Measurements from ENCODE around the gene IFNA1.
"Not testable (repeated sequence)": the region's sequence is repeated elsewhere in the genome, so short reads cannot be mapped to it uniquely, and the experiment has no call there.

The IFNA1 gene

GRCh38 chr9:21440139-21440538, at the start of gene IFNA1:
TSS of gene IFNA1 (plus strand) at chr9:21440439. CDS start at chr9:21440508, 69 bp downstream.
- DNase-seq: no peak

- peak; percentile 15 for DNase-seq
Measured at GRCh38 chr9:21392270-21392669, 48.0 kb upstream of the IFNA1 start.

GRCh38 chr9:21395778-21396717, 44.2 kb upstream of the IFNA1 start:
- peak; percentile 1 for DNase-seq

- no peak for DNase-seq
Measured at GRCh38 chr9:21398955-21399489, 41.2 kb upstream of the IFNA1 start.

GRCh38 chr9:21399956-21400355, 40.3 kb upstream of the IFNA1 start:
- peak; percentile 2 for DNase-seq

GRCh38 chr9:21402386-21403251, 37.6 kb upstream of the IFNA1 start:
- DNase-seq: no peak

GRCh38 chr9:21404146-21404545, 36.1 kb upstream of the IFNA1 start:
- DNase-seq: no peak

- no peak for DNase-seq
Measured at GRCh38 chr9:21408817-21409216, 31.4 kb upstream of the IFNA1 start, which contains the start of gene IFNA8. TSS of gene IFNA8 (plus strand) at chr9:21409117. CDS start at chr9:21409177, 60 bp downstream.

- no peak for DNase-seq
Measured at GRCh38 chr9:21412107-21412506, 28.1 kb upstream of the IFNA1 start.

GRCh38 chr9:21413151-21413550, 27.1 kb upstream of the IFNA1 start:
- DNase-seq: no peak

- no peak for DNase-seq
Measured at GRCh38 chr9:21413624-21414023, 26.6 kb upstream of the IFNA1 start.

- DNase-seq: no peak
Measured at GRCh38 chr9:21414220-21414940, 25.9 kb upstream of the IFNA1 start.

- no peak for DNase-seq
Measured at GRCh38 chr9:21415493-21416267, 24.6 kb upstream of the IFNA1 start.

- DNase-seq: no peak
Measured at GRCh38 chr9:21428235-21428634, 12.0 kb upstream of the IFNA1 start.

GRCh38 chr9:21429191-21429590, 11.0 kb upstream of the IFNA1 start:
- DNase-seq: no peak

- DNase-seq: no peak
Measured at GRCh38 chr9:21432672-21433425, 7.4 kb upstream of the IFNA1 start.

- no peak for DNase-seq
Measured at GRCh38 chr9:21434202-21435014, 5.8 kb upstream of the IFNA1 start.

GRCh38 chr9:21435015-21435383, 5.2 kb upstream of the IFNA1 start:
- DNase-seq: not testable (repeated sequence)

GRCh38 chr9:21443849-21444625, 3.8 kb downstream of the IFNA1 start:
- no peak for DNase-seq
